GM12878 (cell line): ENCODE measurements around the gene CSF1. TPM values are rescaled to one million over a fixed set of nuclear protein-coding genes. Genes with fewer than 3 reads are reported as not detected.

ENCODE experiments used
- GABPA ChIP-seq: IDR thresholded peaks from 2 replicates; pipeline ENCODE4 v1.6.1; 2014; ENCODE audit warnings: antibody characterized with exemption, low read depth, mild to moderate bottlenecking, inconsistent platforms
- RCOR1 ChIP-seq: conservative IDR thresholded peaks from 2 replicates; pipeline ENCODE4 v1.6.1; 2012; ENCODE audit warnings: low read depth, low read length, improper control_type of control experiment
- RFX5 ChIP-seq: IDR thresholded peaks from 2 replicates; pipeline ENCODE4 v1.6.1; 2011; ENCODE audit warnings: low read depth, low read length, improper control_type of control experiment
- SMAD1 ChIP-seq: fragments of 450-650 bp; IDR thresholded peaks from 2 replicates; pipeline ENCODE4 v1.6.1; 2018; ENCODE audit warnings: mild to moderate bottlenecking, low read depth; ENCODE audit not compliant: partially characterized antibody
- SMAD5 ChIP-seq: IDR thresholded peaks from 2 replicates; pipeline ENCODE4 v1.6.1; 2016; ENCODE audit warnings: antibody characterized with exemption, low read depth
- SUZ12 ChIP-seq: fragments of 200-600 bp; sonication (generic); IDR thresholded peaks from one replicate; pipeline ENCODE4 v1.6.1; 2018; ENCODE audit warnings: antibody characterized with exemption, mild to moderate bottlenecking; ENCODE audit not compliant: unreplicated experiment
- ZNF24 ChIP-seq: fragments of 450-650 bp; IDR thresholded peaks from 2 replicates; pipeline ENCODE4 v1.6.1; 2017; ENCODE audit warnings: antibody characterized with exemption, mild to moderate bottlenecking
- ZNF384 ChIP-seq: IDR thresholded peaks from 2 replicates; pipeline ENCODE4 v1.6.1; 2012; ENCODE audit warnings: low read depth, mild to moderate bottlenecking, low read length, improper control_type of control experiment, borderline replicate concordance
- polyA plus RNA-seq, 11 experiments: library from polyadenylated mRNA; depleted of rRNA in 4 of 11; unstranded in 6 of 11; stranded (reverse) in 5 of 11; fragments of >200 nt; fragmentation: Nextera tagmentation in 4 of 11; fragmentation: Illumina TruSeq in 1 of 11; extraction: Ambion mirVana in 4 of 11; extraction: Trizol in 1 of 11; gene quantifications; 1 replicate in 1 of 11; 2 replicates in 10 of 11; pipeline versions ENCODE4 v1.2.1 to v1.2.3, GENCODE V29; 2011 to 2016; ENCODE audit warnings: inconsistent platforms in 2 of 11, missing spikeins in 2 of 11, low read depth in 1 of 11
- total RNA-seq, 4 experiments: library from RNA; depleted of rRNA in 3 of 4; stranded (reverse); fragments of >200 nt in 3 of 4; fragmentation: Illumina TruSeq in 1 of 4; extraction: Trizol in 1 of 4; gene quantifications; 2 replicates each; pipeline versions ENCODE4 v1.2.1 to v1.2.3, GENCODE V29; 2013 to 2021
- TF ChIP-seq, protein P1 (sequence below): fragments of 450-650 bp; IDR thresholded peaks from 2 replicates; pipeline ENCODE4 v1.6.1; 2016; ENCODE audit warnings: mild to moderate bottlenecking, moderate library complexity, borderline replicate concordance
- TF ChIP-seq, protein P2 (sequence below): IDR thresholded peaks from 2 replicates; pipeline ENCODE4 v1.6.1; 2012; ENCODE audit warnings: low read depth, low read length, improper control_type of control experiment

CSF1 gene
- total and polyA plus RNA-seq, 10 of the 15 experiments (the other 5 are each of a cell fraction or from before 2014, with no cell fraction given): 1.2 to 32.4 (median 13.0) TPM

DNA sequence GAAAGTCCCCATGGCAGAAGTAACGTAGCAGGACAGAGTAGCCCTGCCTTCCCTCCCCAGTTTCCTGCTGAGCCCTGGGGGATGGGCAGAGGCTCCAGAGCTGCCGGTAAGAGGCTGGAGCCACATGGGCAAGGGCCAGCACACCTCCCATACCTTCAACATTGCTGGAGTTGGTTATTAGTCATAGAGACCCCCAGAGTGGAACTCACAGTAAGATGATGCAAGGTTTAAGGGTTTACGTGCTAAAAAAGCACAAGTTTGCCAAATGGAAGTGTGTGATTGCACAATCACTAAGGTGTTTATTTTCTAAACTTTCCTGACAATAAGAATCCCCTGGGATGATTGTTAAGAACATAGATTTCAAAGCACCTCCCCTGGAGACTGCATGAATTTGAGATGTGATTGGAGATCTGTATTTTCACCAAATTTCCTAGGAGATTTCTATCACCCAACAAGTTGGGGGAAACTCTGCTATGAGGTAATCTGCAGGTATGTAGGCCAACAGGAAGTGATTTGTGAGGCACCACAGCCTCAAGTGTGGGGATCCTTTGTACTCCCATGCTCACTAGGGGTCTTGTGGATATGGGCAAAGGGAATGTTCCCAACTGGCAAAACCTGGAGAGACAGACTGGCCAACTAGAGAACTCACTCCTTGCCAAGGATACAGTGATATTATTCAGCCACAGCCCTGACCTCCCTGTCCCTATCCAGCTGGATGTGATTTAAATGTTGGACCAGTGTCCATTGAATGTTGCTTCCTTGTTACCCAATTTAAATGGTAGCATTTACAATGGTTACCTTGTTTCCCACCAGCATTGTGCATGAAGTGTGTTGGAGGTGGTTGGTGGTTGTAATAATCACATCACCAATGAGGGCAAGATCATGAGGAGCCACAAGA is 37.1 kb upstream of the CSF1 start (continued):
- TF ChIP-seq, protein P1, sequence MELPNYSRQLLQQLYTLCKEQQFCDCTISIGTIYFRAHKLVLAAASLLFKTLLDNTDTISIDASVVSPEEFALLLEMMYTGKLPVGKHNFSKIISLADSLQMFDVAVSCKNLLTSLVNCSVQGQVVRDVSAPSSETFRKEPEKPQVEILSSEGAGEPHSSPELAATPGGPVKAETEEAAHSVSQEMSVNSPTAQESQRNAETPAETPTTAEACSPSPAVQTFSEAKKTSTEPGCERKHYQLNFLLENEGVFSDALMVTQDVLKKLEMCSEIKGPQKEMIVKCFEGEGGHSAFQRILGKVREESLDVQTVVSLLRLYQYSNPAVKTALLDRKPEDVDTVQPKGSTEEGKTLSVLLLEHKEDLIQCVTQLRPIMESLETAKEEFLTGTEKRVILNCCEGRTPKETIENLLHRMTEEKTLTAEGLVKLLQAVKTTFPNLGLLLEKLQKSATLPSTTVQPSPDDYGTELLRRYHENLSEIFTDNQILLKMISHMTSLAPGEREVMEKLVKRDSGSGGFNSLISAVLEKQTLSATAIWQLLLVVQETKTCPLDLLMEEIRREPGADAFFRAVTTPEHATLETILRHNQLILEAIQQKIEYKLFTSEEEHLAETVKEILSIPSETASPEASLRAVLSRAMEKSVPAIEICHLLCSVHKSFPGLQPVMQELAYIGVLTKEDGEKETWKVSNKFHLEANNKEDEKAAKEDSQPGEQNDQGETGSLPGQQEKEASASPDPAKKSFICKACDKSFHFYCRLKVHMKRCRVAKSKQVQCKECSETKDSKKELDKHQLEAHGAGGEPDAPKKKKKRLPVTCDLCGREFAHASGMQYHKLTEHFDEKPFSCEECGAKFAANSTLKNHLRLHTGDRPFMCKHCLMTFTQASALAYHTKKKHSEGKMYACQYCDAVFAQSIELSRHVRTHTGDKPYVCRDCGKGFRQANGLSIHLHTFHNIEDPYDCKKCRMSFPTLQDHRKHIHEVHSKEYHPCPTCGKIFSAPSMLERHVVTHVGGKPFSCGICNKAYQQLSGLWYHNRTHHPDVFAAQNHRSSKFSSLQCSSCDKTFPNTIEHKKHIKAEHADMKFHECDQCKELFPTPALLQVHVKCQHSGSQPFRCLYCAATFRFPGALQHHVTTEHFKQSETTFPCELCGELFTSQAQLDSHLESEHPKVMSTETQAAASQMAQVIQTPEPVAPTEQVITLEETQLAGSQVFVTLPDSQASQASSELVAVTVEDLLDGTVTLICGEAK: no peak
- TF ChIP-seq GABPA (no peak), SMAD1 (no peak), RFX5 (no peak), SUZ12 (no peak), ZNF384 (no peak), ZNF24 (no peak), RCOR1 (no peak), SMAD5 (no peak)
- TF ChIP-seq, protein P2, sequence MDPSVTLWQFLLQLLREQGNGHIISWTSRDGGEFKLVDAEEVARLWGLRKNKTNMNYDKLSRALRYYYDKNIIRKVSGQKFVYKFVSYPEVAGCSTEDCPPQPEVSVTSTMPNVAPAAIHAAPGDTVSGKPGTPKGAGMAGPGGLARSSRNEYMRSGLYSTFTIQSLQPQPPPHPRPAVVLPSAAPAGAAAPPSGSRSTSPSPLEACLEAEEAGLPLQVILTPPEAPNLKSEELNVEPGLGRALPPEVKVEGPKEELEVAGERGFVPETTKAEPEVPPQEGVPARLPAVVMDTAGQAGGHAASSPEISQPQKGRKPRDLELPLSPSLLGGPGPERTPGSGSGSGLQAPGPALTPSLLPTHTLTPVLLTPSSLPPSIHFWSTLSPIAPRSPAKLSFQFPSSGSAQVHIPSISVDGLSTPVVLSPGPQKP: no peak
